Effector memory CD8-positive, alpha-beta T cell (primary cell): ENCODE measurements around the gene C5.
A peak's percentile ranks its signal among the peaks of the same experiment; 100 is the strongest.

ENCODE experiments used
- ATAC-seq: fragments of 150-1000 bp; cut with Tn5 transposase; replicated peaks from 2 replicates; pipeline ENCODE4 v1.10.0; 2021; ENCODE audit warnings: mild to moderate bottlenecking, moderate library complexity
- DNase-seq, 3 experiments: peaks; one replicate each; pipeline ENCODE4 v3.0.0; 2021
- H3K27ac Mint-ChIP-seq, 2 donors: one replicate each; pipeline ENCODE4 v1.8.0; 2022; ENCODE audit warnings: mild to moderate bottlenecking in 2 of 2, mixed read lengths in 2 of 2, moderate library complexity in 2 of 2
- H3K27me3 Mint-ChIP-seq, 2 donors: one replicate each; pipeline ENCODE4 v1.8.0; 2022; ENCODE audit warnings: mixed read lengths in 2 of 2
- H3K36me3 Mint-ChIP-seq: one replicate; pipeline ENCODE4 v1.8.0; 2022; ENCODE audit warnings: mild to moderate bottlenecking, moderate library complexity, mixed read lengths; ENCODE audit not compliant: insufficient read depth
- H3K4me1 Mint-ChIP-seq, 2 donors: one replicate each; pipeline ENCODE4 v1.8.0; 2022; ENCODE audit warnings: low read depth in 2 of 2, mixed read lengths in 2 of 2
- H3K4me3 Mint-ChIP-seq, 2 donors: one replicate each; pipeline ENCODE4 v1.8.0; 2022; ENCODE audit warnings: mild to moderate bottlenecking in 2 of 2, mixed read lengths in 2 of 2, moderate library complexity in 2 of 2
- H3K9me3 Mint-ChIP-seq, 2 donors: one replicate each; pipeline ENCODE4 v1.8.0; 2022; ENCODE audit warnings: mixed read lengths in 2 of 2

C5 gene

GRCh38 chr9:120960001-120960400 lies 90.1 kb downstream of the C5 start:
- H3K4me3 Mint-ChIP-seq: no peak overlapping the region
- no peaks in the 10 kb centered on the region for H3K9me3 Mint-ChIP-seq
- DNase-seq (no peak), ATAC-seq (no peak)
- H3K4me1 Mint-ChIP-seq: no peaks in the 10 kb centered on the region
- H3K36me3 Mint-ChIP-seq: no peaks in the 10 kb centered on the region
- H3K27me3 Mint-ChIP-seq: no peaks in the 10 kb centered on the region
- no peak overlapping the region for H3K27ac Mint-ChIP-seq

GRCh38 chr9:120956862-120957261 lies 93.2 kb downstream of the C5 start:
- no peaks in the 10 kb centered on the region for H3K9me3 Mint-ChIP-seq
- no peaks in the 10 kb centered on the region for H3K27me3 Mint-ChIP-seq
- DNase-seq (no peak), ATAC-seq (no peak)
- no peaks in the 10 kb centered on the region for H3K36me3 Mint-ChIP-seq
- H3K4me3 Mint-ChIP-seq: no peak overlapping the region
- H3K27ac Mint-ChIP-seq: no peak overlapping the region
- H3K4me1 Mint-ChIP-seq: no peaks in the 10 kb centered on the region

GRCh38 chr9:120951960-120952618 lies 98.0 kb downstream of the C5 start:
- Mint-ChIP-seq H3K36me3 (no peaks in the 10 kb centered on the region), H3K27me3 (no peaks in the 10 kb centered on the region), H3K4me1 (no peaks in the 10 kb centered on the region), H3K4me3 (no peak overlapping the region), H3K9me3 (no peaks in the 10 kb centered on the region), H3K27ac (no peak overlapping the region)
- DNase-seq (no peak), ATAC-seq (no peak)

DNA sequence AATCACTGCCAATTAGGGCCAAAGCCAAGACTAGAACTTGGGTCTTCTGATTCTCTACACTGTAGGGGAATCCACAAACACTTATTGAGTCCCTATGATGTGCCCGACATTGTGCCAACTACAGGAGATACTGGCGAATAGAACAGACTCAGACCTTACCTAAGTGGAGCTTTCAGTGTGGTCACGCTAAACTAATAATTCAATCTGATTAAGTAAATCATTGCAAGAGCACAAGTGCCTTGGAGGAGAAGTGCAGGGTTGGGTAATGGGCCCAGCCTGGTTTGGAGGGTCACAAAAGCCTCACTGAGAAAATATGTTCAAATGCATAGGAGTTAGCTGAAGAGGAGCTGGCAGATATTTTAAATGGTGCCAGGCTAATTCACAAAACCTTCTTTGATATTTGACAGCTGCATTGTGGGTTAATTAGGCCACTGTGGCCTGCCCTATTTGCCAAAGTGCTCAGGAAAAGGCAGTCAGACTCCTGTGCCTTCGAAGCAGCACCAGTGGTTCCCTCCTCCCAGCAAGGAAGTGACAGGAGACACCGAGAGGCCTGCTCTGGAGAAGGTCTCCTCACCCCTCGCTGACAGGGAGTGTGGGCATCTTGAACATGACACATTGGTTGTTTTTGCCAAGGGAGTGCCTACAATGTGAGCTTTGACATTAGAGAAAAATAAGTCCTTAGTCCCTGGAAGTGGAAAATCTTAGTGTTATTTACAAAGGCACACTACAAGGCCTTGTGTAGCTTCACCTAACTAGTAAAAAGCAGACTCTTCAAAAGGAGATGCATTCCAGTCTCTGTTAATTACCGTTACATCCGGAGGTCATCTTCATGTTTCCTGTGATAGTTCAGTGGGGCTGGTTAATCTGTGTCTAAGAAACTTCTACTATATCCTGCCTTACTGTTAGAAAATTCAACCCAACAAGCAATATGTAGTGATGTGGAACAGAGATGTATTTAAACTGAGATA lies 99.4 kb downstream of the C5 start:
- Mint-ChIP-seq H3K4me3 (no peak overlapping the region), H3K27ac (no peak overlapping the region)

DNA sequence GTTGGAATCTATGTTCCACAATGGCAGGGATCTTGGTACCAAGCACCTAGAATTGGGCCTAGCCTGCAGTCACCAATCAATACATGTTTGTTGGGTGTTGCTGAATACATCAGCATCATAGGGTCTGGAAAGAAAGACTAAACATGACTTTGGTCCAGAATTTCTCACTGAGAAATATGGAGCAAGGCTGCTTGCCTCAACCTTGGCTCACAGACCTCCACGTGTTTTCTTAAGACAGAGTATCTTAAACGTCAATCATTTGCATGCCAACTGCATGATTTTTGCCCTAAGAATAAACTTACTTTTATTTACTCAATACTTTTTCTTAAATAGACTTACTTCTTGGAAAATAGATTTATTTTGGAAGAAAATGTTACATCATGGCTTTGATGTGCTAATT lies 100.8 kb downstream of the C5 start:
- ATAC-seq: no peak
- Mint-ChIP-seq H3K9me3 (no peaks in the 10 kb centered on the region), H3K4me3 (no peak overlapping the region), H3K36me3 (no peaks in the 10 kb centered on the region), H3K4me1 (no peaks in the 10 kb centered on the region), H3K27ac (no peak overlapping the region), H3K27me3 (no peaks in the 10 kb centered on the region)
- DNase-seq: no peak

More for the DNA sequence above, 99.4 kb downstream of the C5 start:
- DNase-seq (no peak), ATAC-seq (no peak)
- H3K4me1 Mint-ChIP-seq: no peaks in the 10 kb centered on the region
- H3K27me3 Mint-ChIP-seq: no peaks in the 10 kb centered on the region
- no peaks in the 10 kb centered on the region for H3K9me3 Mint-ChIP-seq
- no peaks in the 10 kb centered on the region for H3K36me3 Mint-ChIP-seq

- ATAC-seq: no peak
- Mint-ChIP-seq H3K27me3 (no peaks in the 10 kb centered on the region), H3K27ac (no peak overlapping the region), H3K36me3 (no peaks in the 10 kb centered on the region), H3K4me3 (no peak overlapping the region), H3K9me3 (no peaks in the 10 kb centered on the region), H3K4me1 (no peaks in the 10 kb centered on the region)
- DNase-seq: no peak
These were observed 101.3 kb downstream of the C5 start for GRCh38 chr9:120948824-120949223.

GRCh38 chr9:120947222-120947621 lies 102.9 kb downstream of the C5 start:
- H3K9me3 Mint-ChIP-seq: no peaks in the 10 kb centered on the region
- no peak for DNase-seq

GRCh38 chr9:120946259-120946658 lies 103.8 kb downstream of the C5 start:
- H3K27me3 Mint-ChIP-seq: no peaks in the 10 kb centered on the region
- ATAC-seq (no peak), DNase-seq (no peak)
- H3K9me3 Mint-ChIP-seq: no peaks in the 10 kb centered on the region
- H3K36me3 Mint-ChIP-seq: no peaks in the 10 kb centered on the region
- H3K4me3 Mint-ChIP-seq: no peak overlapping the region
- H3K4me1 Mint-ChIP-seq: no peaks in the 10 kb centered on the region
- H3K27ac Mint-ChIP-seq: no peak overlapping the region

More at GRCh38 chr9:120947222-120947621, 102.9 kb downstream of the C5 start:
- no peaks in the 10 kb centered on the region for H3K4me1 Mint-ChIP-seq
- no peak overlapping the region for H3K27ac Mint-ChIP-seq
- H3K4me3 Mint-ChIP-seq: no peak overlapping the region
- ATAC-seq: no peak
- H3K27me3 Mint-ChIP-seq: no peaks in the 10 kb centered on the region
- no peaks in the 10 kb centered on the region for H3K36me3 Mint-ChIP-seq

- H3K4me1 Mint-ChIP-seq: no peaks in the 10 kb centered on the region
- no peak overlapping the region for H3K4me3 Mint-ChIP-seq
- ATAC-seq (no peak), DNase-seq (no peak)
- H3K36me3 Mint-ChIP-seq: no peaks in the 10 kb centered on the region
- H3K9me3 Mint-ChIP-seq: no peaks in the 10 kb centered on the region
- no peaks in the 10 kb centered on the region for H3K27me3 Mint-ChIP-seq
- no peak overlapping the region for H3K27ac Mint-ChIP-seq
These were observed 105.1 kb downstream of the C5 start for GRCh38 chr9:120944948-120945347.

DNA sequence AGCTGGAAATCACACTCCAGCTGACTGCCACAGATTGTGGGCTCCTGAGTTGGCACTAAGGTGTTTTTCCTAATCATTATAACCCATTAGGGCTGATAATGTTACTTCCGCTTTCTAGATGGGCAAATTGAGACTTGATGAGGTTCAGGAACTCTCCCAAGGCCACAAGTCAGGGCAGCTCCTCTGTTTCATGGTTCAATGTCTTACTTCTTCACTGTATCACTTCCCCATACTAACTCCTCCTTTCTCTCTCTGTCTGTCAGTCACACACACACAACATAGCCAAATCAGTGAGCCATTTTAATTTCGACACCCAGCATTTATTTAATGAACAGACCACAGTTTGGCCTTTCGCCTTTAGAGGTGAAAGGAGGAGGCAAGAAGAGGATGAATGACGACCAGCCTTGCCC lies 105.6 kb downstream of the C5 start:
- Mint-ChIP-seq H3K4me1 (no peaks in the 10 kb centered on the region), H3K27ac (no peak overlapping the region), H3K27me3 (no peaks in the 10 kb centered on the region), H3K4me3 (no peak overlapping the region), H3K36me3 (no peaks in the 10 kb centered on the region), H3K9me3 (no peaks in the 10 kb centered on the region)
- ATAC-seq: peak; percentile 54
- no peak for DNase-seq

- no peaks in the 10 kb centered on the region for H3K4me1 Mint-ChIP-seq
- no peaks in the 10 kb centered on the region for H3K9me3 Mint-ChIP-seq
- no peaks in the 10 kb centered on the region for H3K27me3 Mint-ChIP-seq
- no peak overlapping the region for H3K27ac Mint-ChIP-seq
- no peak overlapping the region for H3K4me3 Mint-ChIP-seq
- ATAC-seq (no peak), DNase-seq (no peak)
- no peaks in the 10 kb centered on the region for H3K36me3 Mint-ChIP-seq
These were observed 107.7 kb downstream of the C5 start for GRCh38 chr9:120942186-120943001.

- H3K27me3 Mint-ChIP-seq: no peaks in the 10 kb centered on the region
- H3K27ac Mint-ChIP-seq: no peak overlapping the region
- ATAC-seq: no peak
- H3K36me3 Mint-ChIP-seq: peaks cover 2% of the 10 kb centered on the region
- peaks cover 8% of the 10 kb centered on the region in 2 donors for H3K4me1 Mint-ChIP-seq
- H3K4me3 Mint-ChIP-seq: no peak overlapping the region
- no peaks in the 10 kb centered on the region for H3K9me3 Mint-ChIP-seq
- DNase-seq: no peak
These were observed 108.9 kb downstream of the C5 start for GRCh38 chr9:120941046-120941770.

DNA sequence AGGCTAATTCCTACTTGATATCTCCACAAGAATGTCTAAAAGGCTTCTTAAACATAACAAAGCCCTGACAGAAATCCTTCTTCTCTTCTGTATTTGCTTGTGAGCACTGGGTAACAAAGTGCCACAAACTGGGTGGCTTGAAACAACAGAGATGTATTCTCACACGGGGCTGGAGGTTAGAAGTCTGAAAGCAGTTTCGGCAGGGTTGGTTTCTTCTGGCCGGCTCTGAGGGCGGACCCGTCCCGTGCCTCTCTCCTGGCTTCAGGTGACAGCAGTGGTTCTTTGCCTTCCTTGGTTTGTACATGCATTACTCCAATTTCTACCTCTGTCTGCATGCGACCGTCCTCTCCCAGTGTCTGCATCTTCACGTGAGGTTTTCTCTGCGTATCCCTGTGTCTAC lies 109.5 kb downstream of the C5 start:
- no peak overlapping the region for H3K27ac Mint-ChIP-seq
- peaks cover 14 to 15% of the 10 kb centered on the region in 2 donors for H3K4me1 Mint-ChIP-seq
- no peaks in the 10 kb centered on the region for H3K27me3 Mint-ChIP-seq
- DNase-seq: no peak
- H3K9me3 Mint-ChIP-seq: no peaks in the 10 kb centered on the region
- no peak for ATAC-seq
- H3K36me3 Mint-ChIP-seq: peaks cover 2% of the 10 kb centered on the region
- H3K4me3 Mint-ChIP-seq: no peak overlapping the region
